Forelimb muscle (tissue), 1 donor: ENCODE results near the gene GYPB. TPM values are rescaled to one million over a fixed set of nuclear protein-coding genes. Genes with fewer than 3 reads are reported as not detected.
"Not testable (repeated sequence)": the region's sequence is repeated elsewhere in the genome, so short reads cannot be mapped to it uniquely, and the experiment has no call there.

Experiments
- DNase-seq: peaks from one replicate; pipeline ENCODE4 v3.0.0-alpha.2; 2013; ENCODE audit warnings: low read depth
- polyA plus RNA-seq: library from polyadenylated mRNA; unstranded; fragments of 120-200 nt; gene quantifications from one replicate; pipeline ENCODE4 v1.2.1, GENCODE V29; 2013; ENCODE audit not compliant: insufficient read length

The GYPB gene
- polyA plus RNA-seq = 2.5 TPM

DNA sequence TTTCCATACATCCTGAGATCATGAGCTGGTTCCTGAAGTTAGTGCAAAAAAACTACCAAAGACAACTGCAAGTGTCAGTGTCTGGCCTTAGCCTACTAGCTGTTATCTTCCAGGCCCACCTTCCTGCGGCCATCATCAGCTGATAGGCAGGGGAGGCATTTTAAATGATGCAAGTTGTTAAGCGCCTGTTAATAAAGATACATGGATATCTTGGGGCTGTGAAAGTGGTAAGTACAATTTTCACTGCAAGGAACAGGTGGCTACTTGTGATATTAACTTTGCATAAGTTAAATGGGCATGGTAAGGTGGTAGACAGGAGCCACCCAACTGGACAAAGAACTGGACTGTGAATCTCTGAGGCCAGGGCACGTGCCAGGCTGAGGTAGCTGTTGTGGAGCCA, at the start of gene GYPB:
Gene GYPB (minus strand): TSS at position 104 of the 400 bp plus-strand sequence. CDS start 93 bp downstream, at position 11.
- not testable (repeated sequence) for DNase-seq

- not testable (repeated sequence) for DNase-seq
These were observed 42.4 kb upstream of the GYPB start for GRCh38 chr4:144061556-144061955.

DNA sequence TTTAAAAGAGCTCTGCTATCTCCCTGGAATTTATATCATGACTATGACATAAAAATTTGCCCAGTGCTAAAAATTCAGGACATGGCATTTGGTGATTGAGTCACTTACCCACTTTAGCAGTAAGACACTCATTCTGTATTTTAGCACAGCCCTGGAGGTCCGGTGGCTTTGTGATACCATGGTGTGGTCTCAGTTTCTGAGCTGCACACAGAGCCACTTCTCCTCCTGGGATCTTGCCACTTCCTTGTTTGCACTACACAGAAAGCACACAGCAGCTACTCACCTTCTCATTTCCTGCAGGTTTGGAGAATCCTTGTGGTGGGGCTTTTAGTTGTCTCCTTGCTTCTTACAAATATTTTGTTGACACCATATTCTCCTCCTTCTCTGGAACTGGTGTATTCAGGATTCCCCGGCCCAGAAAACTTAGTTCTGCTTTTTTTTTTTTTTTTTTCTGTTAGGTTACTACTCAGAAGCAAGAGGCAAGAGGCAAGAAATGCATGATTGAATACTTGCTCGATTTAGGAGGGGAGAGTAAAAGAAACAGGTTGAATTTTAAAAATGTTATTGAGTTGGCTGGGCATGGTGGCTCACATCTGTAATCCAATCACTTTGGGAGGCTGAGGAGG, 41.2 kb upstream of the GYPB start:
- not testable (repeated sequence) for DNase-seq

GRCh38 chr4:144056800-144057199, 37.6 kb upstream of the GYPB start:
- no peak for DNase-seq

GRCh38 chr4:144055336-144055735, 36.2 kb upstream of the GYPB start:
- DNase-seq = not testable (repeated sequence)

- DNase-seq = not testable (repeated sequence)
These were observed 32.3 kb upstream of the GYPB start for GRCh38 chr4:144051494-144051893.

- DNase-seq = not testable (repeated sequence)
These were observed 31.5 kb upstream of the GYPB start for GRCh38 chr4:144050631-144051030.

GRCh38 chr4:144049495-144050424, 30.6 kb upstream of the GYPB start:
- DNase-seq = not testable (repeated sequence)

GRCh38 chr4:144044936-144045335, 25.8 kb upstream of the GYPB start:
- not testable (repeated sequence) for DNase-seq

- not testable (repeated sequence) for DNase-seq
These were observed 13.4 kb upstream of the GYPB start for GRCh38 chr4:144032580-144032979.

DNA sequence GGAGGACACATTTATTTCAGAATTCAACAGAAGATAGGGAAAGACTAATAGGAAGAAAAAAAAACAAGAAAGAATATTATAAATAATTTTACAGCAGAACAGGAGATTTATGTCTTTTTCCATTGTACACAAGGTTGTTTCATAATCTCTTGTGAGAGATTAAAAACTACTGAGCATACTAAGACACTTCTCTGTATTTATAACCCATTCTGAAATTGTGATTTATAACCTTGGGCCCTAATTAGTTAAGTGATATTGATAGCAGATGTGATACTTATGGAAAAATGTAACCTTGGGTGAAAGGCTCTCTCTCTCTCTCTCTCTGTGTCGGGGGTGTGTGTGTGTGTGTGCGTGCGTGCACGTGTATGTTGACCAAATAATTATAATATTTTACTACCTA, 12.7 kb upstream of the GYPB start:
- not testable (repeated sequence) for DNase-seq

- not testable (repeated sequence) for DNase-seq
These were observed 12.2 kb upstream of the GYPB start for GRCh38 chr4:144031369-144031768.

DNA sequence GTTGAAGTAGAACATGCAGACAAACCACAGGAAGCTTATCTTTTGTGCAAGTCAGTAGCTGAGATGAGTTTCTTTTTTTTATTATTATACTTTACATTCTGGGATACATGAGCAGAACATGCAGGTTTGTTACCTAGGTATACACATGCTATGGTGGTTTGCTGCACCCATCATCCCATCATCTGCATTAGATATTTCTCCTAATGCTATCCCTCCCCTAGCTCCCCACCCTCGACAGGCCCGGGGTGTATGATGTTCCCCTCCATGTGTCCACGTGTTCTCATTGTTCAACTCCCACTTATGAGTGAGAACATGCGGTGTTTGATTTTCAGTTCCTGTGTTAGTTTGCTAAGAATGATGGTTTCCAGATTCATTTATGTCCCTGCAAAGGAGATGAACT, 11.5 kb upstream of the GYPB start:
- not testable (repeated sequence) for DNase-seq

DNA sequence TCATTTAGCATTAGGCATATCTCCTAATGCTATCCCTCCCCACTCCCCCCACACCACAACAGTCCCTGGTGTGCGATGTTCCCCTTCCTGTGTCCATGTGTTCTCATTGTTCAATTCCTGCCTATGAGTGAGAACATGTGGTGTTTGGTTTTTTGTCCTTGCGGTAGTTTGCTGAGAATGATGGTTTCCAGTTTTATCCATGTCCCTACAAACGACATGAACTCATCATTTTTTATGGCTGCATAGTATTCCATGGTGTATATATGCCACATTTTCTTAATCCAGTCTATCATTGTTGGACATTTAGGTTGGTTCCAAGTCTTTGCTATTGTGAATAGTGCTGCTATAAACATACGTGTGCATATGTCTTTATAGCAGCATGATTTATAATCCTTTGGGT, 7.5 kb upstream of the GYPB start:
- not testable (repeated sequence) for DNase-seq

- not testable (repeated sequence) for DNase-seq
These were observed 5.3 kb upstream of the GYPB start for GRCh38 chr4:144024399-144025053.

GRCh38 chr4:144022772-144023400, 3.7 kb upstream of the GYPB start:
- not testable (repeated sequence) for DNase-seq

- DNase-seq = peak; percentile 1
These were observed 2.3 kb upstream of the GYPB start for GRCh38 chr4:144021336-144021990.

GRCh38 chr4:144018223-144019000, 768 bp downstream of the GYPB start:
- not testable (repeated sequence) for DNase-seq

GRCh38 chr4:144017271-144017670, 1.9 kb downstream of the GYPB start:
- DNase-seq = not testable (repeated sequence)

DNA sequence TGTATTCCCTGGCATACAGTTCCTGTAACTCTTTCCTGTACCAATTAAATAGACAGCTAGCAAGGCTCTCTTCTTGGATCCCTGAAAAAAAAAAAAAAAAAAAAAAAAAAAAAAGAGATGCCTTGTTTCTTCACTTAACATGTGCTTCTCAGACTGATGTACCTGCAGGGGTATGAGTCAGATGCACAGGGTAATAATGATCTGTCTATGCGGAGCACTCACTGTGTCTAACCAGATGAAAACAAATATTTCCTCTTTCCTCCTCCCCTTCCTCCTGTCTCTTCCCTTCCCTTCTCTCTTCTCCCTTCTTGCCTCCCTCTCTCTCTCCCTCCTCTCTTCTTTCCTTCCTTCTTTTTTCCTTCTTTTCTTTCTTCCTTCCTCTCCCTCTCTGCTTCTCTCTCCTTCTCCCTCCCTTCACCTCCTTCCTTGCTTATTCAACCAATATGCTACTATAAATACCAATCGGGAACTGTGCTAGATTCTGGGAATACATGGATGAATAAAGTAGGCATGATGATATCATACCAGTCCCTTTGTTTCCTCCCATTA, 3.0 kb downstream of the GYPB start:
- not testable (repeated sequence) for DNase-seq
